ENCODE measurements around the gene KCND1. TPM values are rescaled to one million over a fixed set of nuclear protein-coding genes. Genes with fewer than 3 reads are reported as not detected.
A peak's percentile ranks its signal among the peaks of the same experiment; 100 is the strongest.

Gene KCND1
- total and polyA plus RNA-seq, 2 of the 4 experiments (the other 2 are of a cell fraction) = 0.36 to 1.8 TPM

DNA sequence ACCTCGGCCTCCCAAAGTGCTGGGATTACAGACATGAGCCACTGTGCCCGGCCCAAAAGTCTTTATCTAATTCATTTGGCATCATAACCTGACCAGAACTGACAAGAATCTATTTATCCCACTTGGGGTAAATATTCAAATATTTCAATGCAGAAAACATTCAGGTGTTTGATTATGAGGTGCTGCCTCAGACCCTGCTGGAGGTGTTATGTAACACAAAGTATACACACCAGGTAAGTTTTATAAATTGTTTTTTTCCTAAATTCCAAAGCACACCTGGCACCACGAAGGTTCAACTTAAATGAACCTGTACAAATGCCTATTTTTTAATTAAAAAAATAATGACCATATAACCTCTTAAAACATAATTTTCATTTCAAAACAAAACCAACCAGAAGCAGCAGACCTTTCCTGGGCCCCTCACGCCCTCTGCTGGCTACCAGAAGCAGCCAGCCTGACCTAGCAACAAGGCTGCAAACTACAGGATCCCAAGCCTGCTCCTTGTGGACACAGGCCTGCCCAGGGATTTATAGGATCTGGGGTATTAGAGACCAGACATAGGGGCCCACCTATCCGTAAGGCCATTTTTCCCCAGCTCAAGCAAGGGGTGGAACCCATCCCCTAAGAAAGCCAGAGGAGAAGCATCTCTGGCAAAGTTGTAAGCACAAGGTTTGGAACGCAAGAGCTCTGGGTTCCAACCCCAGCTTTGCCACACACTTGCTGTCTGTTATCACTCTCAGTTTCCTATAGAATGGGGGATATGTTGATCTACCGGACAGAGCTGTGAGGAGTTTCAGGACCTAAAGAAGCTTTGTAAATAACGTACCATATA is 25.9 kb downstream of the KCND1 start:
- ChIA-PET POLR2A (ENCODE audit: unreplicated experiment) (no interaction called here), CTCF (no interaction called here)
- H2BK120ac ChIP-seq (ENCODE audit: low read depth, low read length) = no peak overlapping the region
- dilution Hi-C loops (cut with HindIII; ENCODE audit: low sequenced_read_pairs, unreplicated experiment) (no loop called here), in situ Hi-C loops (cut with MboI; ENCODE audit: low sequenced_read_pairs) (no loop called here), intact Hi-C loops (cut with micrococcal nuclease) (loop anchor here (10.0 kb wide), 1 partner anchor 301 kb away; no protein-coding TSS in a partner anchor)
- no peaks in the 10 kb centered on the region for H3K27me3 ChIP-seq (ENCODE audit: control insufficient read depth, insufficient read depth, low read length)
- peak; percentile 93 for ATAC-seq (ENCODE audit: low read depth)
- no peak overlapping the region for H3K9ac ChIP-seq (ENCODE audit: low read depth, low read length)
- no peak overlapping the region for H2BK15ac ChIP-seq (ENCODE audit: low read depth, low read length)
- H3K9me1 ChIP-seq (ENCODE audit: insufficient read depth, low read length) = no peaks in the 10 kb centered on the region
- no peak overlapping the region for H3K4ac ChIP-seq (ENCODE audit: low read depth, low read length)
- H3K9me3 ChIP-seq (ENCODE audit: control insufficient read depth, insufficient read depth, low read length) = no peaks in the 10 kb centered on the region
- peak; percentile 51 for DNase-seq
- no peak overlapping the region for H2BK20ac ChIP-seq (ENCODE audit: low read depth, low read length)
- H4K91ac ChIP-seq (ENCODE audit: insufficient read depth, low read depth, low read length) = no peak overlapping the region
- peaks cover 4 to 22% of the 10 kb centered on the region in 2 experiments; a peak in 3 of 4 replicates for H3K79me1 ChIP-seq (ENCODE audit: low read depth in 1 of 2, low read length in 2 of 2)
- no peak overlapping the region for H3K14ac ChIP-seq (replicated peaks; ENCODE audit: low read depth, low read length)
- WGBS, 2 experiments (ENCODE audit: extremely low coverage in 2 of 2, insufficient read length in 1 of 2) = no CpG with 5 or more reads among the region's 8 CpGs
- H3K18ac ChIP-seq (ENCODE audit: low read depth, low read length) = no peak overlapping the region
- H2AK5ac ChIP-seq (ENCODE audit: low read depth, low read length) = no peak overlapping the region
- no peak overlapping the region for H2AFZ ChIP-seq (replicated peaks; ENCODE audit: low read length, poor library complexity)
- H4K20me1 ChIP-seq (ENCODE audit: insufficient read depth, low read length) = peaks cover 44% of the 10 kb centered on the region
- no peak overlapping the region for H3K4me3 ChIP-seq (ENCODE audit: insufficient read depth, low read depth, low read length)
- no peak overlapping the region for H3K23ac ChIP-seq (ENCODE audit: low read depth, low read length)
- H3K4me1 ChIP-seq (ENCODE audit: control insufficient read depth, insufficient read depth, low read length) = no peaks in the 10 kb centered on the region
- H2AK9ac ChIP-seq (replicated peaks; ENCODE audit: low read depth, low read length, poor library complexity) = no peak overlapping the region
- peaks cover 19% of the 10 kb centered on the region for H3K36me3 ChIP-seq (ENCODE audit: control insufficient read depth, insufficient read depth, low read length)
- no TSS peak for BruUV-seq (replicated peaks)
- H4K5ac ChIP-seq (ENCODE audit: low read depth, low read length) = no peak overlapping the region
- no peak overlapping the region for H2BK5ac ChIP-seq (ENCODE audit: low read depth, low read length, poor library complexity, severe bottlenecking)
- H3K27ac ChIP-seq (ENCODE audit: insufficient read depth, low read length) = no peak overlapping the region
- no peak overlapping the region for H3K4me2 ChIP-seq (ENCODE audit: low read depth, low read length)
- no peak overlapping the region for H4K8ac ChIP-seq (ENCODE audit: low read depth in 2 of 2, low read length in 2 of 2)
- no peak for TF ChIP-seq CHD1 (IDR thresholded peaks at IDR 0.05; ENCODE audit: low read depth, low read length)
- TF ChIP-seq RAD21 (IDR thresholded peaks at IDR 0.05; ENCODE audit: low read length) = peak; percentile 65
- TF ChIP-seq SMC3 (IDR thresholded peaks at IDR 0.05; ENCODE audit: low read depth, low read length) = peak; percentile 46
- no peak for TF ChIP-seq BHLHE40 (IDR thresholded peaks at IDR 0.05; ENCODE audit: low read depth, low read length)
- TF ChIP-seq MXI1 (IDR thresholded peaks at IDR 0.05; ENCODE audit: borderline replicate concordance, low read depth, low read length) = no peak
- TF ChIP-seq, protein P1, sequence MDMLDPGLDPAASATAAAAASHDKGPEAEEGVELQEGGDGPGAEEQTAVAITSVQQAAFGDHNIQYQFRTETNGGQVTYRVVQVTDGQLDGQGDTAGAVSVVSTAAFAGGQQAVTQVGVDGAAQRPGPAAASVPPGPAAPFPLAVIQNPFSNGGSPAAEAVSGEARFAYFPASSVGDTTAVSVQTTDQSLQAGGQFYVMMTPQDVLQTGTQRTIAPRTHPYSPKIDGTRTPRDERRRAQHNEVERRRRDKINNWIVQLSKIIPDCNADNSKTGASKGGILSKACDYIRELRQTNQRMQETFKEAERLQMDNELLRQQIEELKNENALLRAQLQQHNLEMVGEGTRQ (IDR thresholded peaks at IDR 0.05; ENCODE audit: low read depth, low read length) = no peak
- TF ChIP-seq, protein P2, sequence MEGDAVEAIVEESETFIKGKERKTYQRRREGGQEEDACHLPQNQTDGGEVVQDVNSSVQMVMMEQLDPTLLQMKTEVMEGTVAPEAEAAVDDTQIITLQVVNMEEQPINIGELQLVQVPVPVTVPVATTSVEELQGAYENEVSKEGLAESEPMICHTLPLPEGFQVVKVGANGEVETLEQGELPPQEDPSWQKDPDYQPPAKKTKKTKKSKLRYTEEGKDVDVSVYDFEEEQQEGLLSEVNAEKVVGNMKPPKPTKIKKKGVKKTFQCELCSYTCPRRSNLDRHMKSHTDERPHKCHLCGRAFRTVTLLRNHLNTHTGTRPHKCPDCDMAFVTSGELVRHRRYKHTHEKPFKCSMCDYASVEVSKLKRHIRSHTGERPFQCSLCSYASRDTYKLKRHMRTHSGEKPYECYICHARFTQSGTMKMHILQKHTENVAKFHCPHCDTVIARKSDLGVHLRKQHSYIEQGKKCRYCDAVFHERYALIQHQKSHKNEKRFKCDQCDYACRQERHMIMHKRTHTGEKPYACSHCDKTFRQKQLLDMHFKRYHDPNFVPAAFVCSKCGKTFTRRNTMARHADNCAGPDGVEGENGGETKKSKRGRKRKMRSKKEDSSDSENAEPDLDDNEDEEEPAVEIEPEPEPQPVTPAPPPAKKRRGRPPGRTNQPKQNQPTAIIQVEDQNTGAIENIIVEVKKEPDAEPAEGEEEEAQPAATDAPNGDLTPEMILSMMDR (conservative IDR thresholded peaks at IDR 0.05; ENCODE audit: low read depth, low read length) = peak; percentile 76
- TF ChIP-seq FOS (IDR thresholded peaks at IDR 0.05; ENCODE audit: low read depth, low read length) = no peak
- peak; percentile 54; the same call in 1 of the 2 replicates for TF ChIP-seq RFX5 (IDR thresholded peaks at IDR 0.05; ENCODE audit: low read depth, low read length)
- no peak overlapping the region for H3K56ac ChIP-seq (ENCODE audit: extremely low read depth, insufficient read depth, low read length)

All from IMR-90 (cell line).